ENCODE data around the gene TSPAN13.

DNA sequence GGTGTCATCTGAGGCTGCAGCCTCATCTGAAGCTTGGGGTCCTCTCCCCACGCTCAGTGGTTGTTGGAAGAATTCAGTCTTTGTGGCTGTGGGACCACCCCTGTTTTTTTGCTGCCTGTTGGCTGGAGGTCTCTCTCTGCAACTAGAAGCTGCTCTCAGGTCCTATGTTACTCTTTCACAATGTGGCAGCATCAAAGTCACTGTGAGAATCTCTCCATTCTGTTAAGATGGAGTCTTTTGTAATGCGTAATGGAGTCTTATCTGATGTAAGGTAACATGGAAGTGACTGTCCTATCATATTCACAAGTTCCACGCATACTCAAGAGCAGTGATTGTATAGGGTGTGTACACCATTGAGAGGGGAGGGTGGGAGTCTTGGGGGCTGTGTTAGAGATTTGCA, 24.9 kb downstream of the TSPAN13 start:
- TF ChIP-seq, protein P1, sequence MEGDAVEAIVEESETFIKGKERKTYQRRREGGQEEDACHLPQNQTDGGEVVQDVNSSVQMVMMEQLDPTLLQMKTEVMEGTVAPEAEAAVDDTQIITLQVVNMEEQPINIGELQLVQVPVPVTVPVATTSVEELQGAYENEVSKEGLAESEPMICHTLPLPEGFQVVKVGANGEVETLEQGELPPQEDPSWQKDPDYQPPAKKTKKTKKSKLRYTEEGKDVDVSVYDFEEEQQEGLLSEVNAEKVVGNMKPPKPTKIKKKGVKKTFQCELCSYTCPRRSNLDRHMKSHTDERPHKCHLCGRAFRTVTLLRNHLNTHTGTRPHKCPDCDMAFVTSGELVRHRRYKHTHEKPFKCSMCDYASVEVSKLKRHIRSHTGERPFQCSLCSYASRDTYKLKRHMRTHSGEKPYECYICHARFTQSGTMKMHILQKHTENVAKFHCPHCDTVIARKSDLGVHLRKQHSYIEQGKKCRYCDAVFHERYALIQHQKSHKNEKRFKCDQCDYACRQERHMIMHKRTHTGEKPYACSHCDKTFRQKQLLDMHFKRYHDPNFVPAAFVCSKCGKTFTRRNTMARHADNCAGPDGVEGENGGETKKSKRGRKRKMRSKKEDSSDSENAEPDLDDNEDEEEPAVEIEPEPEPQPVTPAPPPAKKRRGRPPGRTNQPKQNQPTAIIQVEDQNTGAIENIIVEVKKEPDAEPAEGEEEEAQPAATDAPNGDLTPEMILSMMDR (IDR thresholded peaks at IDR 0.05) = no peak
- TF ChIP-seq ZFX (IDR thresholded peaks at IDR 0.05; ENCODE audit: borderline replicate concordance) = no peak
